ENCODE data around the gene EFHD2.
"Not testable (repeated sequence)": the region's sequence is repeated elsewhere in the genome, so short reads cannot be mapped to it uniquely, and the experiment has no call there.

EFHD2 gene, protein sequence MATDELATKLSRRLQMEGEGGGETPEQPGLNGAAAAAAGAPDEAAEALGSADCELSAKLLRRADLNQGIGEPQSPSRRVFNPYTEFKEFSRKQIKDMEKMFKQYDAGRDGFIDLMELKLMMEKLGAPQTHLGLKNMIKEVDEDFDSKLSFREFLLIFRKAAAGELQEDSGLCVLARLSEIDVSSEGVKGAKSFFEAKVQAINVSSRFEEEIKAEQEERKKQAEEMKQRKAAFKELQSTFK

DNA sequence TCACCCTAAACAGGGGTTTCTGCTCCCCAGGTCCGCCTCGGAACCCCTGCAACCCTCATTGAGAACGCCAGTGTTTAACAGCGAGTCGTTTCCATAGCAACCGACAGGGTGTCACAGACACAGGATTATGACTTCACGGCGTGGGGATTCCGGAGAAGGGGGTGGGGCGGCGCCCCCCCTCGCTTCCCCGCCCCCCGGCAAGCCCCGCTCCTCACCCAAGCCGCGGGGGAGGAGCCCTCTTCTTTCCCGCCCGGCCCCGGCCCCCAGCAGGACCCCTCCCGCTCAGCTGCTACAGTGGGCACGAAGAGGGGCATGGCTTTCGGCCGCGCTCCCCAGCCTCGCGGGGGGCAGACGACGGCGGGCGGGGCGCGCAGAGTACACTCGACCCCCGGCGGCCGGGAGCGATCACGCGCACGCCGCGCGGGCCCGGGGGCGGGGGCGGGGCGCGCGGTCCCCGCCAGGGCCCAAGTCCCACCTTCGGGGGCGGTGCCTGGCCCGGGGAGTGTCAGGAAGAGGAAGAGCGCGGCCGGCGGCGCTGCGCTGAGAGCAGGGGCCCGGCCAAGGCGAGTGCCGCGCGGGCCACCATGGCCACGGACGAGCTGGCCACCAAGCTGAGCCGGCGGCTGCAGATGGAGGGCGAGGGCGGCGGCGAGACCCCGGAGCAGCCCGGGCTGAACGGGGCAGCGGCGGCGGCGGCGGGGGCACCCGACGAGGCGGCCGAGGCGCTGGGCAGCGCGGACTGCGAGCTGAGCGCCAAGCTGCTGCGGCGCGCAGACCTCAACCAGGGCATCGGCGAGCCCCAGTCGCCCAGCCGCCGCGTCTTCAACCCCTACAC, at the start of gene EFHD2:
EFHD2 (plus strand) TSS at position 501 of the 835 bp plus-strand sequence; CDS start at position 585, 84 bp downstream.
- peak; percentile 53 to 82 (median 62) for DNase-seq

DNA sequence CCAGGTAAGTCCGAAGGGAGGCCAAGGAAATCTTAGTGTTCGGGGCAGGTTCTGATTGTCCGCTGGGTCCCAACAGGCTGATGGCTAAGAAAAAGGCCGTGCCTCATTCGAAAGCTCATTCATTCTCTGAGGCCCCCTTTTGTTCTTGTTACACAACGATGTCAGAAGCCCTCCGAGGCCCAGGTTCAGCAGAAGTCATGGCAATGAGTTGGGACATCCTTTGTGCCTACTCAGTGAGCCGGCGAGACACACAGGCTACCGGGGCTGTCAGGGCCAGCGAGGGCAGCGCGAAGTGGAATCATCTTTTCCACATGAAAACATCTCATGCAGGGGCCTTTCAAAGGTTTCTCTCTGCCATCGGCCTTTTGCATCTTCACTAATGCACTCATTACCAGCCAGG, 49.0 kb upstream of the EFHD2 start:
- DNase-seq, result no peak

DNA sequence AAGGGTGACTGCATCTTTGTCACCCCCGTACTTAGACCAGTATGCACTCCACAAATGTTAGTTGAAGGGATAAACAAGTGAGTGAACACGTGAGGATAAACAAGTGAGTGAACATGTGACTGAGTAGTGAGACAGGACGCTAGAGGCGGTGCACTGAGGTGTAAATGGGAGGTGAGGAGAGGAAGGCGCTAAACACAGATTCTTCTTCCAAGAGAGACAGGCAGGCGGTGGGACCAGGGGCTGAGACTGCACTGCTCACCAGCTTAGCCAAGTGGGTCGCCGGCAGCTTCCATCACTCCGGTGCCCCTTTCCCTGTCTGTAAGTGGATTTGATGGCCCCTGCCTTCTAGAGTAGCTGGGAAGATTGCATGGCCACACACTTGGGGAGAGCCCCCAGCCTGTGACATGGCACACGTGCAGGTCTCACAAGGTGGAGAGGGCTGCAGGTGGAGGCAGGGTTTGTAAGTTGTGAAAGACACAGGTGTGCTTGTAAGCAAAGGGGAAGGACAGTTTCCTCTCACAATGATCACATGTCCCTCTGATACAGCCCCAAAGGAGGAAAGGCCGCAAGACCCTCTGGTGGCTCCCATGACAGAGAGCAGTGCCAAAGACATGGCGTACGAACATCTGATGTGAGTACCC, 47.5 kb upstream of the EFHD2 start:
- DNase-seq, result no peak

DNA sequence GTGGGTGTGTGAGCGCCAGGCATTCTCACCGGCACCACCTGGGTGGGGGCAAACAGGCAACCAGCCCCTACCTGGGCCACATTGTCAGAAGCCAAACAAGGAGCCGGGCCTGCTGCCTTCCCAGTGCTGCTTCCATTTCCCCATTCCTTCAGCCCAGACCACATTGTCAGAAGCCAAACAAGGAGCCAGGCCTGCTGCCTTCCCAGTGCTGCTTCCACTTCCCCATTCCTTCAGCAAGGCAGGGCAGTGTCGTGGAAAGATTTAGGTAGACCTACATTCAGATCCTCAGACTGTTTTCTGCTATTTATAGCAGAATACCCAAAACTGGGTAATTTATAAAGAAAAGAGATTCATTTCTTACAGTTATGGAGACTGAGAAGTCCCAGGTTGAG, 47.0 kb upstream of the EFHD2 start:
- no peak for DNase-seq

DNA sequence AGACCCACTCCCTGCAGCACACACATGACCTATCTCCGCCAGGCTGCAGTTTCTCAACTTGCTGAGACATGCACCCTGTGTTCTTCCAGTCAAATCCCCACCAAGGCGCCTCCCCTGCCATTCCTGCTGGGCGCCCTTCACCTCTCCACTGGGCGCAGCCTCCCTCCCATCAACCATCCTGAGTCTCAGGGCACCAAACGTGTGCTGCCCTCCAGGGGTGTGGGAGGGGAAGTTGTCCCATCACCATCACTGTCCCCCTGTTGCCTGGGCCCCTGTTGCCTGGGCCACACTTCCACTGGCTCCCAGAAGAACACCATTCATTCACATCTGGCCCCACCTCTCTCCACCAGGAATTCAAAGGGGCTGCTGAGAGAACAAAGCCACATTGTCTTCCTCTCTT, 44.9 kb upstream of the EFHD2 start:
- DNase-seq, result no peak

DNA sequence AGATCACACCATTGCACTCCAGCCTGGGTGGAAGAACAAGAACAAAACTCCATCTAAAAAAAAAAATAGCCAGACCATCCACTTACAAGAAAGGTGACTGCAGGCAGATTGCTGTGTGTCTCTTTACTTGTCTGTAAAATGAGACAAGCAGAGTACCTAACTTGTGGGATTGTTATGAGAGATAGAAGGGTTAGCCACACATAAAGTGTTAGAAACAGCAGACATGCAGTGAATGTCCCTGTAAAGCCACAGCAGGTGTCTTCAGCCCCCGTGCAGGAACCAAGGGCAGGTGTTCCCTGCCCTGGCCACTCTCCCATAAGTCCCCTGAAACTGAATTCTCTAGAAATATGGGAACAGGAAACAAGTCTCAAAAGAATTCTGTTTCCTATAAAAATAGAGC, 40.8 kb upstream of the EFHD2 start:
- DNase-seq, result no peak

DNA sequence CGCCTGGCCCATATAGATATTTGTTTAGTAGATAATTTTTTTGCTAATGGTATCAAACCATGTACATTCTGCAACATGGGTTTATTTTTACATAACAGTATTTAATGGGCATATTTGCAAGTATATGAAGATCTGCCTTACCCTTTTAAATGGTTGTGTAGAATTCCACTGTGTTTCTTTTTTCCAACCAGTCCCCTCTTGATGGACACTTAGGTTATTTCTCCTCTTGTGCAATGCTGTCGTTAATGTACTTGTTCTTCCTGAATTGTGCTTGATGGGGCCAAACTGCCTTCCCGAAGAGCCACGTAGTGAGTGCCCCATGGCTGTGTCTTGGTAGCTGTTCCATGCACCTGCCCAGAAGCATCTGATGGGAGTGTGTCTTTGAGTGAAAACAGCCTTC, 39.4 kb upstream of the EFHD2 start:
- DNase-seq, result no peak

DNA sequence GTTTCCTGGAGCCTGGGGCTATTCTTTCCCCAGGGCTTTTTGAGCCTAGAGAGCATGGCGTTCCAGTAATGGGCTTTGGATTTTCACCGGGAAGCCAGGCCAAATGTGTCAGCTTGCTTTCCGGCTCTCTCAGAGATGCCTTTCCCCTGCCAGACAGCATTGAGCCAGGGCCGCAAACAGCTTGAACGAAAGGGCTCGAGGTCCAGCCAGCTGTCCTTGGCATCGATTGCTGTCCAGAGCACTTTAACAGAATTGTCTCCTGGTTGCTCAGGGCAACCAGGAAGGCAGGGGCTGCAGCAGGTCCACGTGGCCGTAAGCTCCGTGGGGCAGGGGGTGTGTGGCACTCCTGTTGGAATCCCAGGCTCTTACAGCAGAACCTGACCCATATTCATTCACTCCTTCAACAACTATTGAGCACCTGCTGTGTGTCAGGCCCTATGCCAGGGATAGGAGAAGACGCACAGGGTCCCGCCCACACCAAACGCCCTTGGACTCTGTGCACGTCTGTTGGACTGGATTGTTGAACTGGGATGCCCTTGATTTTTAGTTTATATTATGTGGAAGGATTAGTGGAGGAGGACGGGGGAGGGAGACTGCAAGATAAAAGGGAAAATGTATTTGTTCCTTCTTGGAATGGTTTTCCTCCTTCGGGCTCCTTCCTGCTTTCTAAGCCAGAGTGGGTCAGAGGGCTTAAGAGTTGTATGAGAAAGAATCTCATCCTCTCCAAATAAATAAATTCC, 38.7 kb upstream of the EFHD2 start:
- DNase-seq, result no peak

DNA sequence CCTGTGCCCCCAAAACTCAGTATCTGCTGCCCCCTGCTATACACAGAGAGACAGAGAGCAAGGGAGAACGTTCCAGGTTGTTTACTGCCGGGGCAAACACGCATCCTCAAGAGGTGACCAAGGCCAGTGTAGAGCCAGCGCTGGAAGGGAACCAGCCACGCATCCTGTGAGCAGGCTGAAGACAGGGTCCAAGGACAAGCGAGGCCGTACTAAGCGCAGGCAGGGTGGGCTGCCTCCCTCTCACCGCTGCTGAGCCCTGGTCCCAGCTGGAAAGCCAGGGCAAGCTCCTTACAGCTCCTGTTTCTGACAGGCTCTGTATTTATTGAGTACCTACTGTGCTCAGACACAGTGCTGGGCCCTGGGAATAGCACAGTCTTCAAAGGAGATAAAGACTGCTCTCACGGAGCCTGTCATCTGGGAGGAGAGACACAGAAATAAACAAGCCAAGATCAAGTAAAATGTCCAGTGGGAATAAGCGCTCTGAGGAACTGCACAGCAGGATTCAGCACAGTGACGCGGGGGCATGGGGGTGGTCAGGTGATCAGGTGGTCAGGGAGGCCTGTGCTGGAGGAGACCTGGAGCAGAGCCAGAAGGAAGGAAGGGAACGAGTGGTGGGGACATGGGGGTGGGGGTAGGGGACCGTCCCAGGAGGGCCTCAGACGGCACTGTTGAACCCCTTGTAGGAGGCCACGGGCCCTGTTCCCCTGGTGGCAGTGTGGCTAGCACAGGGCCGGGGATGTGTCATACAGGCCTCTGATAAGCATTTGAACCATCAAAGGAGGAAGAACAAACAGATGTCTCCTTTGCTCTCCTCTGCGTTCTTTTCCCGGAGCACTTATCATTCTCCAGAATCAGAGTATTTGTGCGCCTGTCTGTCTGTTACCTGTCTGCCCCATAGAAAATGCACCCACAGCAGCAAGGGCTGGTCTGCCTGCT, 37.8 kb upstream of the EFHD2 start:
- no peak for DNase-seq

DNA sequence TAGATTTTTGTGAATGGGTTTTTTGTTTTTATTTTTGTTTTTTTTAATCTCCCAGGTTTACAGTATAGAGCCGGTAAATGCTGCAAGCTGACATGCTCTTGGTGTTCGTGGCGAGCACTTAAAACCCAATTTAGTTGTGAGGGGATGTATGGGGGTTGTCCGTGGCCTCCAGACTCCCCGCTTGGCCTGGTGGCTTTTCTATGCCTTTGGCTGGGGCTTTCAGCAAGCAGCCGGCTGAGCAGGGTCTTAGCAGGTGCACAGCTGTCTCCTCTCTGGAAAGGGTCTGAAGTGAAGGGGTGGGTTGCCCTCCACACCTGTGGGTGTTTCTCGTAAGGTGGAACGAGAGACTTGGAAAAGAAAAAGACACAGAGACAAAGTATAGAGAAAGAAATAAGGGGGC, 31.0 kb upstream of the EFHD2 start:
- no peak for DNase-seq

DNA sequence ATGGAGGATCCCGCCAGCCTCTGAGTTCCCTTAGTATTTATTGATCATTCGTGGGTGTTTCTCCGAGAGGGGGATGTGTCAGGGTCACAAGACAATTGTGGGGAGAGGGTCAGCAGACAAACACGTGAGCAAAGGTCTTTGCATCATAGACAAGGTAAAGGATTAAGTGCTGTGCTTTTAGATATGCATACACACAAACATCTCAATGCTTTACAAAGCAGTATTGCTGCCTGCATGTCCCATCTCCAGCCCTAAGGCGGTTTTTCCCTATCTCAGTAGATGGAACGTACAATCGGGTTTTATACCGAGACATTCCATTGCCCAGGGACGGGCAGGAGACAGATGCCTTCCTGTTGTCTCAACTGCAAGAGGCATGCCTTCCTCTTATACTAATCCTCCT, 30.5 kb upstream of the EFHD2 start:
- not testable (repeated sequence) for DNase-seq

DNA sequence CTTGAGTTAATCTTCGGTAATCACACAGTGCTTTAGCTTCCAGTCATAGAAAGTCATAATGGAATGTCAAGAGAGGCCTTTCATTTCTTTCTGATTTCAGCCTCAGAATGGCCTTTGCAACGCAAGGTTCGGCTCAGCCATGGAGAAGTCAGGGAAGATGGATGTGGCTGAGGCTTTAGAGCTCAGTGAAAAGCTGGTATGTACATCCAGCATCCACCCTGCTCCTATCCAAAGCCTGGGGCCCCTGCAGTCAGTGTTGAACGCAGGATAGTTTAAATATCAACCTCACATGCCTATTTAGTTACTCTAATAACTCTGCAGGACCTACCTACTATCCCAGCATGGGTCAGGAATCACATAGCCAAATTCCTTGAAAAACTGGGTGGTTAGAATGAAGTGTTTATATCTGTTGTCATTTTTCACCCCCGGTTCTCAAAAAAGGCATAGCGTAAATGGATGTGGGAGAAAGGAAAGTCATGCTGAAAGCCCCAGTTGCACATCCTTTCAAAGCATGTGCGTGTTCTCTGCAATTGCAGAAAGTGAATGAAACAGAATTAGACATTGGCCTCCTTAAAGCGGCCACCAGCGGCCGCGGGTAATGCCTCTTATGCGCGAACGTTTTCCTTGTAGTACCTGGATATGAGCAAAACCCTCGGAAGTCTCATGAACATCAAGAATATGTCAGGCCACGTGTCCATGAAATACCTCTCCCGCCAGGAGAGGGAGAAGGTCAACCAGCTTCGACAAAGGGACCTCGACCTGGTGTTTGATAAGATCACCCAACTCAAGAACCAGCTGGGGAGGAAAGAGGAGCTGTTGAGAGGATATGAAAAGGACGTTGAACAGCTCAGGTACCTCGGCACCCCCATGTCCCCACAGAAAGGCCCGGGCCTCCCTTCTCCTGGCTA, 28.8 kb upstream of the EFHD2 start:
- DNase-seq, result no peak

DNA sequence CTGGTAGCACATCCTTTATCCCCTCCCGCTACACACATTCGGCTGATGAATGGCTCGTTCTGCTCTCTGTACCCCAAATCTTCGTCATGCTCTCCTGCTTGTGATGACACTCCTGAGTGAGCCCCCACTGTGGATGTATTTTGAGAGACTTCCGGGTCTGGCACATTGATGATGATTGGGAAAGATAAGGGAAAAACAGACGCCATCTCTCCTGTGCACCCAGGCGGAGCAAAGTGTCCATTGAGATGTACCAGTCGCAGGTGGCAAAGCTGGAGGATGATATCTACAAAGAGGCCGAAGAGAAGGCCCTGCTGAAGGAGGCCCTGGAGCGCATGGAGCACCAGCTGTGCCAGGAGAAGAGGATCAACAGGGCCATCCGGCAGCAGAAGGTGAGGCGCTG, 27.9 kb upstream of the EFHD2 start:
- no peak for DNase-seq

DNA sequence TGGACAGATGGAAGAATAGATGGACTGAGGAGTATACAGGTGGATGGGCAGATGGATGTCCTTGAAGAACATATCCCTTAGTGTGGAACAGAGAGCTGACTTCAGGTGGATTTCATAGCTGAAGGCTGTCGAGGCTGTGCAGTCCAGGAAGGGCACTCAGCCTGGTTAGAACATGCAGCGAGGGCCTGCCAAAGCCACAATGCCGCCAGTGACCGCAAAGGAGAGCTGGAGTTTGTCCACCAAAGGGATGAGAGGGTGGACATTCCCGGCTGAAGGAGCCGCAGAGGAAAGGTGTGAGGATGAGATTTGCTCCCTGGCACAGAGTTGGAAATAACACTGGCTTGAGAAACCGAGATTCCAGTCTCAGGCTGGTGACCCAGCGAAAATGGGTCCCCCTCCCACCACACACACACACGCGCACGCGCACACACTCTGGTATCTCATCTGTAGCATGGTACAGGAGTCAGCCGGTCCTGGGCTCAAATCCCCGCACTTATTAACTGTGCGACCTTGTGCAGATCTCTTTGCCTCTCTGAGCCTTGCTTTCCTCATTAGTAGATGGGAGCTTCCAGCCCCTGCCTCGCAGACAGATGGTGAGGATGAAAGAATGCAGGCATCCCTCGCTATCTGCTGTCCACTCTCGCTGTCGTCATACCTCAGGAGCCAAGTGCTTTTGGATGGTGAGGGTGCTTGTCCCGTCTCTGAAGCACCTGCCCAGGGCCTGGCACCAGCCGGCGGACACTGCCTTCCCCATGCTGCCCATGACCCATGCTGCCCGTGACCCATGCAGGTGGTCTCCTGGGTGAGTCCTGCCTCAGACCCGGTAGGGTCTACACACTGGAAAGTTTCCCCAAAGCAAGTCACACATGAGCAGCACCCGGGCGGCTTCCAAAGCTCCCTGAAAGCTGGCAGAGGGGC, 26.8 kb upstream of the EFHD2 start:
- DNase-seq, result no peak

DNA sequence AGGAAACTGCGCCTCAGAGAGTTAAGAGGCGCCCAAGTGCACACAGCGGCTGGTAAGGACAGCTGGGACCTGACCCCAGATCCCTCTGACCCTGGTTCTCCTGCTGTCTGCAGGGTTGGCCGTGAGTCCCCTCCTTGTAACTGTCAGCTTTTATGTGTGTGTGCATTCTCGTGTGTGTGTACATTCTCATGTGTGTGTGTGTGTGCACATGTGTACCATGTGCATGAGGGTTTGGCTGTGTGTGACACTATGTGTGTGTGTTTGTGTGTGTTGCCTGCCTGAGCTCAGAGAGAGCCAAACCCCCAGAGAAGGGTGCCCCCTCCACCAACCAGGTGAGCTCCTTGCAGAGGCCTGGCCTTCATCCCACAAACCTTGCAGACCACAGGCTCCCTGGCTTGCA, 25.9 kb upstream of the EFHD2 start:
- DNase-seq, result no peak

DNA sequence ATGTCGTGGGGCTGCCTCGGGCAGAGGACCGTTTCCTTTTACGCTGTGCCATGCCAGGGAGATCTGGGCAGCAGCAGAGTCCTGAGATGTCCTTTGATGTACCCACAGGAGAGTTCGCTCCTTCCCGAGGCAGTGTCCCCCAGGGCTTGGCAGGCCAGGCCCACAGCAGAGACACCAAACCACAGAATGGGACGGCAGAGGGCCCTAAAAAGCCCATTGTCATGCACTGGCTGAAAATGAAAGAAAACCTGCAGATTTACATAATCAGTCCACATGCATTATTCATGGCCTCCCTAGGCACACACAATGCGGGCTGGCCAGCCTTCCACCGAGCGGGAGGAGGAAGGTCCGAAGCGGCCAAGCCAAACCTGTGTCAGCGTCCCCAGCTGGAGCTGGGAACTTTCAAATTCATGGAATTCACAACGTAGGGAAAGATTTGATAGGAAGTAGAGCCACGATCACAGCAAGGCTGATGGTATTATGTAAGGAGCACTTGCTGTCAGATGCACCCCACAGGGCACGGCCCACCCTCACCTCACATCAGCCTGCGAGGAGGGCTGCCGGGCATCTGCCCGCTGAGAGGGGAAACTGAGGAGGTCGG, 25.3 kb upstream of the EFHD2 start:
- no peak for DNase-seq

DNA sequence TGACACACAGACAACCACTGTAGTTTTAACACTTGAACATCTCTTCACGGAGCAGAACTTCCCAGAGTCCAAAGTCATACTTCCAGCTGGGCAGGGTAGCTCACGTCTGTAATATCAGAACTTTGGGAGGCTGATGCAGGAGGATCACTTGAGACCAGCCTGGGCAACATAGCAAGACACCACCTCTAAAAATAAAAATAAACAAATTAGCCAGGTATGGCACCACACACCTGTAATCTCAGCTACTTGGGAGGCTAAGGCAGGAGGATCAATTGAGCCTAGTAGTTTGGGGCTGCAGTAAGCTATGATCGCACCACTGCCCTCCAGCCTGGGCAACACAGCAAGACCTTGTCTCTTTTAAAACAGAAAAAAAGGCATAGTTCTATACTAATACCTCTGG, 24.3 kb upstream of the EFHD2 start:
- no peak for DNase-seq

DNA sequence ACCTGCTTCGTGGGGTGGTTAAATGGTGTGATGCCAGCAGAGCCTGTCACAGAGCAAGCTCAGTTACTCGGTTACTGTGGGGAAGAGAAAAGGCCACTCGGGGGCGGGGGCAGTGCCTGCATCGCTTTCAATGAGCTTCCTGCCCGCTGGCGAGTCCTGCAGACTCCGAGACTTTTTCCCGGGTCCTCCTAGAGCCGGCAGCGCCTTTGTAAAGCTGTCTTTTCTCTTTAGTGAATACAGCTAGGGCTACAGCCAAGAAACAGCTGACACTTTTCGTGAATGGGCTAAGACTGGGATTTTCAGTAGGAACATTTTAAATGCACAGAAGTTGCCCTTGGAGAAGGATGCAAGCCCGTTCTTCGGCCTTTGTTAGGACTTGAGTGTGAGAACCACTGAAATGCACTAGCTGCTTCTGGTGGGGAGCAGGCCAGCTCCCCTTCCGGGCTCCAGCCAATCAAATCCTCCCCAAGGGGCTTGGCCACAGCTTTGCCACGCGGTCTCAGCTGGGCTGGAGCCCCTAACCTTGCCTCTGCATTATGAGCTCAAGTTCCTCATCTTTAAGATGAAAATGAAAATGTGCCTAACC, 23.4 kb upstream of the EFHD2 start:
- no peak for DNase-seq
